WTC11 (cell line): ENCODE data around the gene JMJD8. TPM values are rescaled to one million over a fixed set of nuclear protein-coding genes. Genes with fewer than 3 reads are reported as not detected.

Experiments used
- ATAC-seq: fragments of 200-7000 bp; cut with Tn5 transposase; 2 replicates; pipeline ENCODE4 v1.10.0; 2021; ENCODE audit warnings: mild to moderate bottlenecking, moderate library complexity
- CTCF ChIA-PET: fragments of 300-600 bp; sonication (Branson Sonifier 250); formaldehyde crosslinking; loops from one replicate; lab custom pipeline; 2021; ENCODE audit warnings: antibody characterized with exemption; lab: Charles Lee
- POLR2A ChIA-PET: fragments of 350-600 bp; sonication (Branson Sonifier 250); formaldehyde crosslinking; loops from one replicate; lab custom pipeline; 2021; ENCODE audit warnings: antibody characterized with exemption; lab: Charles Lee
- DNase-seq: peaks from one replicate; pipeline ENCODE4 v3.0.0; 2021; ENCODE audit warnings: low spot score
- H3K27ac Mint-ChIP-seq: 2 replicates; pipeline ENCODE4 v1.8.0; 2021; ENCODE audit warnings: mixed read lengths
- H3K27me3 Mint-ChIP-seq: 2 replicates; pipeline ENCODE4 v1.8.0; 2021; ENCODE audit warnings: low read depth, mild to moderate bottlenecking, moderate library complexity, mixed read lengths
- H3K36me3 Mint-ChIP-seq: 2 replicates; pipeline ENCODE4 v1.8.0; 2021; ENCODE audit warnings: mixed read lengths
- H3K4me1 Mint-ChIP-seq: 2 replicates; pipeline ENCODE4 v1.8.0; 2022; ENCODE audit warnings: mixed read lengths
- H3K4me3 Mint-ChIP-seq: 2 replicates; pipeline ENCODE4 v1.8.0; 2021; ENCODE audit warnings: mild to moderate bottlenecking, moderate library complexity, mixed read lengths
- H3K9me3 Mint-ChIP-seq: 2 replicates; pipeline ENCODE4 v1.8.0; 2021; ENCODE audit warnings: mixed read lengths
- FOXJ3 ChIP-seq: sonication (generic); formaldehyde crosslinking; IDR thresholded peaks from 2 replicates; pipeline ENCODE4 v1.9.0; 2021; ENCODE audit warnings: missing genetic modification reagents, mild to moderate bottlenecking, borderline replicate concordance
- FOXP1 ChIP-seq: sonication (generic); formaldehyde crosslinking; IDR thresholded peaks from 2 replicates; pipeline ENCODE4 v1.8.0; 2022; ENCODE audit warnings: missing genetic modification reagents, mild to moderate bottlenecking, moderate library complexity, borderline replicate concordance
- MXD4 ChIP-seq: fragments of 250-450 bp; sonication (Bioruptor Pico); IDR thresholded peaks from 2 replicates; pipeline ENCODE4 v1.8.0; 2021; ENCODE audit warnings: mild to moderate bottlenecking, moderate library complexity, borderline replicate concordance
- MYBL2 ChIP-seq: sonication (generic); formaldehyde crosslinking; IDR thresholded peaks from 2 replicates; pipeline ENCODE4 v1.8.1; 2023; ENCODE audit warnings: mild to moderate bottlenecking, moderate library complexity, missing genetic modification reagents
- NFATC4 ChIP-seq: fragments of 250-450 bp; sonication (Bioruptor Pico); IDR thresholded peaks from 2 replicates; pipeline ENCODE4 v1.9.0; 2021; ENCODE audit warnings: mild to moderate bottlenecking
- NR1H2 ChIP-seq: sonication (generic); formaldehyde crosslinking; IDR thresholded peaks from 2 replicates; pipeline ENCODE4 v1.9.0; 2021; ENCODE audit warnings: mild to moderate bottlenecking, moderate library complexity, missing genetic modification reagents
- NR2C2 ChIP-seq: sonication (generic); formaldehyde crosslinking; IDR thresholded peaks from 2 replicates; pipeline ENCODE4 v1.8.0; 2022; ENCODE audit warnings: mild to moderate bottlenecking, missing genetic modification reagents
- NR3C1 ChIP-seq: sonication (generic); formaldehyde crosslinking; conservative IDR thresholded peaks from 2 replicates; pipeline ENCODE4 v1.8.1; 2023; ENCODE audit warnings: low read depth, mild to moderate bottlenecking, missing genetic modification reagents
- SMAD4 ChIP-seq: sonication (generic); formaldehyde crosslinking; IDR thresholded peaks from 2 replicates; pipeline ENCODE4 v1.8.0; 2022; ENCODE audit warnings: mild to moderate bottlenecking, missing genetic modification reagents
- SP1 ChIP-seq: sonication (generic); formaldehyde crosslinking; conservative IDR thresholded peaks from 2 replicates; pipeline ENCODE4 v1.8.1; 2022; ENCODE audit warnings: missing genetic modification reagents
- TCF7 ChIP-seq: sonication (generic); formaldehyde crosslinking; IDR thresholded peaks from 2 replicates; pipeline ENCODE4 v1.8.0; 2022; ENCODE audit warnings: mild to moderate bottlenecking, low read depth, missing genetic modification reagents, moderate library complexity
- TEAD4 ChIP-seq: sonication (generic); formaldehyde crosslinking; IDR thresholded peaks from 2 replicates; pipeline ENCODE4 v1.8.0; 2022; ENCODE audit warnings: mild to moderate bottlenecking, missing genetic modification reagents
- ZBTB21 ChIP-seq: sonication (generic); formaldehyde crosslinking; IDR thresholded peaks from 2 replicates; pipeline ENCODE4 v1.8.1; 2023; ENCODE audit warnings: mild to moderate bottlenecking, missing genetic modification reagents, borderline replicate concordance
- ZNF219 ChIP-seq: sonication (generic); formaldehyde crosslinking; IDR thresholded peaks from 2 replicates; pipeline ENCODE4 v1.8.0; 2023; ENCODE audit warnings: missing genetic modification reagents, mild to moderate bottlenecking, borderline replicate concordance
- ZNF423 ChIP-seq: fragments of 250-450 bp; sonication (Bioruptor Pico); IDR thresholded peaks from 2 replicates; pipeline ENCODE4 v2.1.2; 2022; ENCODE audit warnings: mild to moderate bottlenecking, moderate library complexity
- total RNA-seq: library from RNA; stranded (reverse); gene quantifications from 3 replicates; pipeline ENCODE4 v1.2.3, GENCODE V29; 2021
- TF ChIP-seq, protein P1 (sequence below): sonication (generic); formaldehyde crosslinking; IDR thresholded peaks from 2 replicates; pipeline ENCODE4 v1.8.1; 2022; ENCODE audit warnings: low read depth, missing genetic modification reagents, borderline replicate concordance
- TF ChIP-seq, protein P2 (sequence below): sonication (generic); formaldehyde crosslinking; IDR thresholded peaks from 2 replicates; pipeline ENCODE4 v1.8.0; 2022; ENCODE audit warnings: mild to moderate bottlenecking, missing genetic modification reagents
- TF ChIP-seq, protein P3 (sequence below): sonication (generic); formaldehyde crosslinking; IDR thresholded peaks from 2 replicates; pipeline ENCODE4 v1.8.1; 2022; ENCODE audit warnings: missing genetic modification reagents, borderline replicate concordance
- TF ChIP-seq, protein P4 (sequence below): sonication (generic); formaldehyde crosslinking; IDR thresholded peaks from 2 replicates; pipeline ENCODE4 v1.8.0; 2022; ENCODE audit warnings: mild to moderate bottlenecking, missing genetic modification reagents
- TF ChIP-seq, protein P5 (sequence below): fragments of 250-450 bp; sonication (Bioruptor Pico); IDR thresholded peaks from 2 replicates; pipeline ENCODE4 v1.8.0; 2021; ENCODE audit warnings: mild to moderate bottlenecking
- TF ChIP-seq, protein P6 (sequence below): sonication (generic); formaldehyde crosslinking; IDR thresholded peaks from 2 replicates; pipeline ENCODE4 v1.8.1; 2023; ENCODE audit warnings: mild to moderate bottlenecking, missing genetic modification reagents, moderate library complexity
- TF ChIP-seq, protein P7 (sequence below): sonication (generic); formaldehyde crosslinking; IDR thresholded peaks from 2 replicates; pipeline ENCODE4 v1.8.1; 2022; ENCODE audit warnings: low read depth, mild to moderate bottlenecking, moderate library complexity, missing genetic modification reagents, borderline replicate concordance
- TF ChIP-seq, protein P8 (sequence below): fragments of 250-450 bp; sonication (Bioruptor Pico); IDR thresholded peaks from 2 replicates; pipeline ENCODE4 v1.9.0; 2021; ENCODE audit warnings: moderate library complexity, mild to moderate bottlenecking, inconsistent platforms, borderline replicate concordance

Gene JMJD8
- total RNA-seq, 1 experiment from 2014 or later = 61.2 TPM

DNA sequence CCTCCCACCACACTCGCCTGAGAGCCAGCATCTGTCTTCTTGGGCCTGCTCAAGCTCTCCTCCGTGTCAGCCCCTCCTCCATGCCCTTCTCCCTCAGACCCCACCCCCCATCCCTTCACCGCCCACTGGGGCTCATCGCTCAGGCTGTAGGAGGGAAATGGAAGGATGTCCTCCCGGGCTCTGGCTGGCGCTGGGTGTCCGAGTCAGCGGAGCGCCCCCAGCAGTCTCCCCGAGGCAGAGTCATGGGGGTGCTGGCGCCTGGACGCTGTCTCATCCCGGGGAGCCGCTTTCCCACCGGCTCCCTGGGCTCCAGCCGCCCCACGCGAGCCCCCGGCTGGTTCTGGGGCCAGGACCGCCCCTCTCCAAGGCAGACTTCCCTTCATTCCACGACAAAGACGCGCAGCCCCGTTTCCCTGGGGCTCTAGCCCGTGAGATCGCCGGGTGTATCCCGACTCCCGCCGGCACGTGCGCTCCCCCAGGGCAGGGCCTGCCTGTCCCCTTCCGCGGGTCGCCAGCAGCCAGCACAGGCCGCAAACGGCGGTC, 36.4 kb upstream of the JMJD8 start (continued):
- TF ChIP-seq, protein P1, sequence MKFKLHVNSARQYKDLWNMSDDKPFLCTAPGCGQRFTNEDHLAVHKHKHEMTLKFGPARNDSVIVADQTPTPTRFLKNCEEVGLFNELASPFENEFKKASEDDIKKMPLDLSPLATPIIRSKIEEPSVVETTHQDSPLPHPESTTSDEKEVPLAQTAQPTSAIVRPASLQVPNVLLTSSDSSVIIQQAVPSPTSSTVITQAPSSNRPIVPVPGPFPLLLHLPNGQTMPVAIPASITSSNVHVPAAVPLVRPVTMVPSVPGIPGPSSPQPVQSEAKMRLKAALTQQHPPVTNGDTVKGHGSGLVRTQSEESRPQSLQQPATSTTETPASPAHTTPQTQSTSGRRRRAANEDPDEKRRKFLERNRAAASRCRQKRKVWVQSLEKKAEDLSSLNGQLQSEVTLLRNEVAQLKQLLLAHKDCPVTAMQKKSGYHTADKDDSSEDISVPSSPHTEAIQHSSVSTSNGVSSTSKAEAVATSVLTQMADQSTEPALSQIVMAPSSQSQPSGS (CRISPR knock-in tag) = no peak
- TF ChIP-seq ZNF219 (CRISPR knock-in tag) (0 out of 2 replicates have a peak, but pooled peaks have one; percentile 27), FOXP1 (CRISPR knock-in tag) (0 out of 2 replicates have a peak, but pooled peaks have one; percentile 20), SP1 (CRISPR knock-in tag) (no peak), FOXJ3 (CRISPR knock-in tag) (no peak), ZNF423 (CRISPR knock-in tag) (no peak), TEAD4 (CRISPR knock-in tag) (0 out of 2 replicates have a peak, but pooled peaks have one; percentile 20), NR2C2 (no peak), NFATC4 (no peak), MXD4 (CRISPR knock-in tag) (no peak)

DNA sequence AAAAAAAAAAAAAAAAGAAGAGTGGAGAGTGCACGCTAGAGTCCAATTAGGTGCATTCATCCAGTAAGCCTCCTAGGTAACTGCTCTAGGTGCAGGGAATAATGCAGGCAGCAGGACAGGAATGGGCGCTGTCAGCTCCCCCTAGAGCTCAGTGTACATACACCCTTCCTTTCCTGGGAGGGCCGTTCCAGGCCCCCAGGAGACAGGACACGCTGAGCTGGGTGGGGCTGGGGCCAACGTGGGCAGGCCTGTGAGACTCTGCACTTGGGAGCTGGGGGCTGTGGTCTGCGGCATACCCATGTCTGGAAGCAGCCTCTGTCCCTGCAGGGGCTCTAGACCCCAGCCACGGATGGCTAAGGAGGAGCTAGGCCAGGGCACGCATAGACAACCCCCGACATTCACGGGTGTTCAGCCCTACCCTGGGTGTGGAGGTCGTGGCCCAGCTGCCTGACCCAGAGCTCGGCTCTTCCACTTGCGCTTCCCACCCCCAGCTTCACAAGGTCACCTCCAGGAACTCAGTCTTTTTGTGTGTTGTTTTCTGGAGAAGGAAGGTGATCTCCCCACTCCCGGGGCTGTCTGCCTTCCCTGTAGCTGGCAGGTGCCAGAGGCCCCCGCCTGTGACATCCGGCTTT, 35.8 kb upstream of the JMJD8 start:
- ATAC-seq (no peak), DNase-seq (no peak)
- Mint-ChIP-seq H3K9me3 (no peaks in the 10 kb centered on the region), H3K4me3 (peak overlapping the region; percentile 74), H3K36me3 (no peaks in the 10 kb centered on the region; the same call in 1 of the 2 replicates), H3K4me1 (peaks cover 16% of the 10 kb centered on the region), H3K27ac (peak overlapping the region; percentile 63)
- TF ChIP-seq ZBTB21 (CRISPR knock-in tag) (no peak), SMAD4 (CRISPR knock-in tag) (no peak), NFATC4 (no peak)
- TF ChIP-seq, protein P2, sequence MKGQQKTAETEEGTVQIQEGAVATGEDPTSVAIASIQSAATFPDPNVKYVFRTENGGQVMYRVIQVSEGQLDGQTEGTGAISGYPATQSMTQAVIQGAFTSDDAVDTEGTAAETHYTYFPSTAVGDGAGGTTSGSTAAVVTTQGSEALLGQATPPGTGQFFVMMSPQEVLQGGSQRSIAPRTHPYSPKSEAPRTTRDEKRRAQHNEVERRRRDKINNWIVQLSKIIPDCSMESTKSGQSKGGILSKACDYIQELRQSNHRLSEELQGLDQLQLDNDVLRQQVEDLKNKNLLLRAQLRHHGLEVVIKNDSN (CRISPR knock-in tag) = no peak
- TF ChIP-seq, all 79 proteins: peak for 0
- CTCF ChIA-PET = interaction anchor here (0.6 to 2.8 kb wide), 22 partner anchors 8 to 426 kb away, joined by 3 to 22 read pairs (median 5); partner anchors contain the start of genes CHTF18, GNG13, JMJD8 and RHBDL1
- POLR2A ChIA-PET = interaction anchor here (0.7 to 2.9 kb wide), 13 partner anchors 8 to 90 kb away, joined by 3 to 10 read pairs (median 3); partner anchors contain the start of genes CIAO3, RHOT2, STUB1 and WDR24
- peaks cover 15% of the 10 kb centered on the region for H3K27me3 Mint-ChIP-seq

DNA sequence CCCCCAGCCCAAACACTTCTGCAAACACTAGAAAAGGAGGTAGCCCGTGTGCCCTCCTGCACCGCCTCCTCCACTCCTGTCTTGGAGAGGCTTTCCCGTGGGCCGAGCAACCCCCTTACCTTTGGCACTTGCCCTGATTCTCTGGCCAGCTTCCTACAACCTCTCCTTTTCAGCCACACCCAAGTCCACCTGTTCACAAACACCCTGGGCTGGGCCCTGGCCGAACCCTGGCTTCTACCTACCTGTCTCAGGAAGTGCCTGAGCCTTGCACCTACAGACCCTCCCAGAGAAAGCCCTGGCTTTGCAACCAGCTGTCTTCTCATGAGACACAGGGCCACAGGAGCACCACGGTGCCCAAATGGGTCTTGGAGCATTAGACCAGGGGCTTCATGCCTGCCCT, 34.8 kb upstream of the JMJD8 start:
- Mint-ChIP-seq H3K36me3 (no peaks in the 10 kb centered on the region; the same call in 1 of the 2 replicates), H3K27me3 (peaks cover 22% of the 10 kb centered on the region), H3K4me3 (peak overlapping the region; percentile 45), H3K27ac (no peak overlapping the region), H3K4me1 (peaks cover 16% of the 10 kb centered on the region), H3K9me3 (no peaks in the 10 kb centered on the region)
- ChIA-PET POLR2A (no interaction called here), CTCF (interaction anchor here (1.5 to 2.8 kb wide), 4 partner anchors 9 to 66 kb away, joined by 7 to 19 read pairs (median 10); partner anchors contain the start of gene RHBDL1)
- DNase-seq (no peak), ATAC-seq (no peak)
- TF ChIP-seq, protein P3, sequence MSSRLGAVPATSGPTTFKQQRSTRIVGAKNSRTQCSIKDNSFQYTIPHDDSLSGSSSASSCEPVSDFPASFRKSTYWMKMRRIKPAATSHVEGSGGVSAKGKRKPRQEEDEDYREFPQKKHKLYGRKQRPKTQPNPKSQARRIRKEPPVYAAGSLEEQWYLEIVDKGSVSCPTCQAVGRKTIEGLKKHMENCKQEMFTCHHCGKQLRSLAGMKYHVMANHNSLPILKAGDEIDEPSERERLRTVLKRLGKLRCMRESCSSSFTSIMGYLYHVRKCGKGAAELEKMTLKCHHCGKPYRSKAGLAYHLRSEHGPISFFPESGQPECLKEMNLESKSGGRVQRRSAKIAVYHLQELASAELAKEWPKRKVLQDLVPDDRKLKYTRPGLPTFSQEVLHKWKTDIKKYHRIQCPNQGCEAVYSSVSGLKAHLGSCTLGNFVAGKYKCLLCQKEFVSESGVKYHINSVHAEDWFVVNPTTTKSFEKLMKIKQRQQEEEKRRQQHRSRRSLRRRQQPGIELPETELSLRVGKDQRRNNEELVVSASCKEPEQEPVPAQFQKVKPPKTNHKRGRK (CRISPR knock-in tag) = no peak
- TF ChIP-seq TCF7 (CRISPR knock-in tag) (no peak), FOXP1 (CRISPR knock-in tag) (no peak), NR1H2 (CRISPR knock-in tag) (no peak), MYBL2 (CRISPR knock-in tag) (no peak), NR3C1 (no peak), MXD4 (CRISPR knock-in tag) (no peak)
- TF ChIP-seq, protein P4, sequence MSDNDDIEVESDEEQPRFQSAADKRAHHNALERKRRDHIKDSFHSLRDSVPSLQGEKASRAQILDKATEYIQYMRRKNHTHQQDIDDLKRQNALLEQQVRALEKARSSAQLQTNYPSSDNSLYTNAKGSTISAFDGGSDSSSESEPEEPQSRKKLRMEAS (CRISPR knock-in tag) = no peak
- TF ChIP-seq, protein P5, sequence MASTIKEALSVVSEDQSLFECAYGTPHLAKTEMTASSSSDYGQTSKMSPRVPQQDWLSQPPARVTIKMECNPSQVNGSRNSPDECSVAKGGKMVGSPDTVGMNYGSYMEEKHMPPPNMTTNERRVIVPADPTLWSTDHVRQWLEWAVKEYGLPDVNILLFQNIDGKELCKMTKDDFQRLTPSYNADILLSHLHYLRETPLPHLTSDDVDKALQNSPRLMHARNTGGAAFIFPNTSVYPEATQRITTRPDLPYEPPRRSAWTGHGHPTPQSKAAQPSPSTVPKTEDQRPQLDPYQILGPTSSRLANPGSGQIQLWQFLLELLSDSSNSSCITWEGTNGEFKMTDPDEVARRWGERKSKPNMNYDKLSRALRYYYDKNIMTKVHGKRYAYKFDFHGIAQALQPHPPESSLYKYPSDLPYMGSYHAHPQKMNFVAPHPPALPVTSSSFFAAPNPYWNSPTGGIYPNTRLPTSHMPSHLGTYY (CRISPR knock-in tag) = no peak
- TF ChIP-seq, protein P6, sequence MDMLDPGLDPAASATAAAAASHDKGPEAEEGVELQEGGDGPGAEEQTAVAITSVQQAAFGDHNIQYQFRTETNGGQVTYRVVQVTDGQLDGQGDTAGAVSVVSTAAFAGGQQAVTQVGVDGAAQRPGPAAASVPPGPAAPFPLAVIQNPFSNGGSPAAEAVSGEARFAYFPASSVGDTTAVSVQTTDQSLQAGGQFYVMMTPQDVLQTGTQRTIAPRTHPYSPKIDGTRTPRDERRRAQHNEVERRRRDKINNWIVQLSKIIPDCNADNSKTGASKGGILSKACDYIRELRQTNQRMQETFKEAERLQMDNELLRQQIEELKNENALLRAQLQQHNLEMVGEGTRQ (CRISPR knock-in tag) = no peak
- TF ChIP-seq, protein P7, sequence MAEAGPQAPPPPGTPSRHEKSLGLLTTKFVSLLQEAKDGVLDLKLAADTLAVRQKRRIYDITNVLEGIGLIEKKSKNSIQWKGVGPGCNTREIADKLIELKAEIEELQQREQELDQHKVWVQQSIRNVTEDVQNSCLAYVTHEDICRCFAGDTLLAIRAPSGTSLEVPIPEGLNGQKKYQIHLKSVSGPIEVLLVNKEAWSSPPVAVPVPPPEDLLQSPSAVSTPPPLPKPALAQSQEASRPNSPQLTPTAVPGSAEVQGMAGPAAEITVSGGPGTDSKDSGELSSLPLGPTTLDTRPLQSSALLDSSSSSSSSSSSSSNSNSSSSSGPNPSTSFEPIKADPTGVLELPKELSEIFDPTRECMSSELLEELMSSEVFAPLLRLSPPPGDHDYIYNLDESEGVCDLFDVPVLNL (CRISPR knock-in tag) = no peak
- TF ChIP-seq, protein P8, sequence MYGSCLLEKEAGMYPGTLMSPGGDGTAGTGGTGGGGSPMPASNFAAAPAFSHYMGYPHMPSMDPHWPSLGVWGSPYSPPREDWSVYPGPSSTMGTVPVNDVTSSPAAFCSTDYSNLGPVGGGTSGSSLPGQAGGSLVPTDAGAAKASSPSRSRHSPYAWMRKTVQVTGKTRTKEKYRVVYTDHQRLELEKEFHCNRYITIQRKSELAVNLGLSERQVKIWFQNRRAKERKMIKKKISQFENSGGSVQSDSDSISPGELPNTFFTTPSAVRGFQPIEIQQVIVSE (CRISPR knock-in tag) = no peak
